SK-N-SH (cell line): ENCODE data around the gene CFAP92. TPM values are rescaled to one million over a fixed set of nuclear protein-coding genes. Genes with fewer than 3 reads are reported as not detected.
A peak's percentile ranks its signal among the peaks of the same experiment; 100 is the strongest.

Experiments
- CTCF ChIA-PET: fragments of 300-600, 350-600 bp; formaldehyde crosslinking; extraction: SDS; loops from one replicate; lab custom pipeline; 2021; lab: Yijun Ruan, JAX
- POLR2A ChIA-PET: fragments of 350-600 bp; sonication (Branson Sonifier 250); formaldehyde crosslinking; extraction: SDS; loops from one replicate; lab custom pipeline; 2020; ENCODE audit warnings: antibody characterized with exemption, inconsistent platforms; lab: Yijun Ruan, JAX
- DNase-seq: peaks from one replicate; pipeline ENCODE4 v3.0.0; 2012
- H2AFZ ChIP-seq: fragments of 200-600 bp; sonication (generic); 2 replicates; pipeline ENCODE4 v1.8.1; 2016; ENCODE audit warnings: antibody characterized with exemption, mild to moderate bottlenecking, low read depth
- H3F3A ChIP-seq: fragments of 200-600 bp; sonication (generic); replicated peaks from 2 replicates; pipeline ENCODE3; 2016; ENCODE audit warnings: antibody characterized with exemption, mild to moderate bottlenecking; ENCODE audit not compliant: insufficient read depth
- H3K27ac ChIP-seq, 2 experiments: fragments of 200-500 bp in 1 of 2; fragments of 200-600 bp in 1 of 2; sonication (Bioruptor generic) in 1 of 2; sonication (generic), shearing (Covaris generic) in 1 of 2; 2 replicates each; pipeline versions ENCODE4 v1.5.1 to v1.6.1; 2014 to 2016; ENCODE audit warnings: low read depth in 2 of 2, inconsistent platforms in 1 of 2, low read length in 1 of 2, mild to moderate bottlenecking in 1 of 2, mixed read lengths in 1 of 2
- H3K27me3 ChIP-seq: fragments of 200-600 bp; sonication (generic), shearing (Covaris generic); 2 replicates; pipeline ENCODE4 v1.6.1; 2016; ENCODE audit warnings: mixed run types; ENCODE audit not compliant: insufficient read depth
- H3K36me3 ChIP-seq, 2 experiments: fragments of 200-500 bp in 1 of 2; fragments of 200-600 bp in 1 of 2; sonication (Bioruptor generic) in 1 of 2; sonication (generic) in 1 of 2; replicated peaks in 1 of 2; 2 replicates each; pipeline versions ENCODE3 to v1.5.1; 2014 to 2016; ENCODE audit warnings: low read length in 1 of 2, mild to moderate bottlenecking in 1 of 2; ENCODE audit not compliant: insufficient read depth in 2 of 2, control insufficient read depth in 1 of 2
- H3K4me1 ChIP-seq, 2 experiments: fragments of 200-500 bp in 1 of 2; fragments of 200-600 bp in 1 of 2; sonication (Bioruptor generic) in 1 of 2; sonication (generic), shearing (Covaris generic) in 1 of 2; 2 replicates each; pipeline versions ENCODE4 v1.5.1 to v1.6.1; 2014 to 2016; ENCODE audit warnings: low read depth in 1 of 2, low read length in 1 of 2, mixed run types in 1 of 2; ENCODE audit not compliant: insufficient read depth in 2 of 2, control insufficient read depth in 1 of 2
- H3K4me2 ChIP-seq: fragments of 200-600 bp; sonication (generic), shearing (Covaris generic); 2 replicates; pipeline ENCODE4 v1.6.1; 2017; ENCODE audit warnings: mixed run types
- H3K4me3 ChIP-seq, 2 experiments: fragments of 200-500 bp in 1 of 2; fragments of 200-600 bp in 1 of 2; sonication (Bioruptor generic) in 1 of 2; sonication (generic), shearing (Covaris generic) in 1 of 2; 2 replicates each; pipeline versions ENCODE4 v1.5.1 to v1.8.1; 2014 to 2016; ENCODE audit warnings: low read depth in 2 of 2, inconsistent platforms in 1 of 2, low read length in 1 of 2, mild to moderate bottlenecking in 1 of 2, mixed read lengths in 1 of 2, moderate library complexity in 1 of 2
- H3K79me2 ChIP-seq: fragments of 200-600 bp; sonication (generic); 2 replicates; pipeline ENCODE4 v1.8.1; 2017; ENCODE audit warnings: mild to moderate bottlenecking; ENCODE audit not compliant: insufficient read depth
- H3K9ac ChIP-seq: fragments of 200-600 bp; sonication (generic); 2 replicates; pipeline ENCODE4 v1.6.1; 2017; ENCODE audit warnings: mixed run types
- H3K9me2 ChIP-seq: fragments of 200-600 bp; sonication (generic); 2 replicates; pipeline ENCODE4 v1.6.1; 2017; ENCODE audit warnings: mixed run types
- H3K9me3 ChIP-seq: fragments of 200-600 bp; sonication (generic); 2 replicates; pipeline ENCODE4 v1.6.1; 2017; ENCODE audit warnings: mixed run types, mild to moderate bottlenecking, moderate library complexity
- H4K20me1 ChIP-seq: fragments of 200-600 bp; sonication (generic); 2 replicates; pipeline ENCODE4 v1.6.1; 2017; ENCODE audit warnings: mild to moderate bottlenecking, mixed run types; ENCODE audit not compliant: insufficient read depth
- CHD2 ChIP-seq: fragments of 150-350 bp; IDR thresholded peaks from 2 replicates; pipeline ENCODE4 v1.6.1; 2018; ENCODE audit warnings: low read length; ENCODE audit not compliant: partially characterized antibody
- EZH2phosphoT487 ChIP-seq: fragments of 200-600 bp; sonication (generic); IDR thresholded peaks from 2 replicates; pipeline ENCODE4 v1.6.1; 2017; ENCODE audit warnings: low read depth, mixed run types, mild to moderate bottlenecking, antibody characterized with exemption, moderate library complexity, borderline replicate concordance
- FOXJ3 ChIP-seq: sonication (generic); formaldehyde crosslinking; IDR thresholded peaks from 2 replicates; pipeline ENCODE4 v1.5.1; 2020; ENCODE audit warnings: mild to moderate bottlenecking, missing genetic modification reagents
- GATA2 ChIP-seq: sonication (generic); formaldehyde crosslinking; IDR thresholded peaks from 2 replicates; pipeline ENCODE4 v1.5.0; 2020; ENCODE audit warnings: mild to moderate bottlenecking, missing genetic modification reagents
- JUND ChIP-seq: IDR thresholded peaks from 2 replicates; pipeline ENCODE4 v1.4.0; 2012
- MXI1 ChIP-seq: IDR thresholded peaks from 2 replicates; pipeline ENCODE4 v1.6.1; 2012; ENCODE audit warnings: mild to moderate bottlenecking, low read depth, low read length, improper control_type of control experiment
- NFIC ChIP-seq: IDR thresholded peaks from 2 replicates; pipeline ENCODE4 v1.4.0; 2012; ENCODE audit warnings: borderline replicate concordance
- RAD21 ChIP-seq: IDR thresholded peaks from 2 replicates; pipeline ENCODE4 v1.6.1; 2012; ENCODE audit warnings: mild to moderate bottlenecking, low read length
- RXRA ChIP-seq: IDR thresholded peaks from 2 replicates; pipeline ENCODE4 v1.4.0; 2012; ENCODE audit warnings: low read depth, mild to moderate bottlenecking, borderline replicate concordance
- SIN3A ChIP-seq: IDR thresholded peaks from 2 replicates; pipeline ENCODE4 v1.6.1; 2012; ENCODE audit warnings: low read depth, mild to moderate bottlenecking, low read length, moderate library complexity, borderline replicate concordance
- TAF1 ChIP-seq: IDR thresholded peaks from 2 replicates; pipeline ENCODE4 v1.6.1; 2012; ENCODE audit warnings: low read depth, mild to moderate bottlenecking, low read length, moderate library complexity, borderline replicate concordance
- TCF12 ChIP-seq: IDR thresholded peaks from 2 replicates; pipeline ENCODE4 v1.4.0; 2012
- YY1 ChIP-seq: IDR thresholded peaks from 2 replicates; pipeline ENCODE4 v1.4.0; 2012; ENCODE audit warnings: low read depth, mild to moderate bottlenecking
- WGBS: methylation state at CpG from one replicate; pipeline ENCODE4 v1.1.6; 2017; ENCODE audit warnings: low lambda C conversion rate; 5-methylcytosine and 5-hydroxymethylcytosine counted together
- polyA plus RNA-seq, 3 experiments: library from polyadenylated mRNA; depleted of rRNA; stranded (reverse); fragments of >200 nt; gene quantifications; 2 replicates each; pipeline ENCODE4 v1.2.3, GENCODE V29; 2012
- TF ChIP-seq, protein P1 (sequence below): IDR thresholded peaks from 2 replicates; pipeline ENCODE4; 2012
- TF ChIP-seq, protein P2 (sequence below): fragments of 150-350 bp; IDR thresholded peaks from 2 replicates; pipeline ENCODE4 v1.6.1; 2017; ENCODE audit warnings: antibody characterized with exemption, low read length, low read depth, borderline replicate concordance
- TF ChIP-seq, protein P3 (sequence below): IDR thresholded peaks from 2 replicates; pipeline ENCODE4 v1.6.1; 2012; ENCODE audit warnings: mild to moderate bottlenecking, low read depth, low read length, moderate library complexity
- TF ChIP-seq, protein P4 (sequence below): fragments of 200-600 bp; sonication (generic); IDR thresholded peaks from 2 replicates; pipeline ENCODE4 v1.6.1; 2017; ENCODE audit warnings: antibody characterized with exemption, mild to moderate bottlenecking, moderate library complexity
- TF ChIP-seq, protein P5 (sequence below): IDR thresholded peaks from 2 replicates; pipeline ENCODE4 v1.4.0; 2012; ENCODE audit warnings: low read depth, borderline replicate concordance

The CFAP92 gene
- polyA plus RNA-seq, 1 of the 3 experiments (the other 2 are of a cell fraction), result not detected

DNA sequence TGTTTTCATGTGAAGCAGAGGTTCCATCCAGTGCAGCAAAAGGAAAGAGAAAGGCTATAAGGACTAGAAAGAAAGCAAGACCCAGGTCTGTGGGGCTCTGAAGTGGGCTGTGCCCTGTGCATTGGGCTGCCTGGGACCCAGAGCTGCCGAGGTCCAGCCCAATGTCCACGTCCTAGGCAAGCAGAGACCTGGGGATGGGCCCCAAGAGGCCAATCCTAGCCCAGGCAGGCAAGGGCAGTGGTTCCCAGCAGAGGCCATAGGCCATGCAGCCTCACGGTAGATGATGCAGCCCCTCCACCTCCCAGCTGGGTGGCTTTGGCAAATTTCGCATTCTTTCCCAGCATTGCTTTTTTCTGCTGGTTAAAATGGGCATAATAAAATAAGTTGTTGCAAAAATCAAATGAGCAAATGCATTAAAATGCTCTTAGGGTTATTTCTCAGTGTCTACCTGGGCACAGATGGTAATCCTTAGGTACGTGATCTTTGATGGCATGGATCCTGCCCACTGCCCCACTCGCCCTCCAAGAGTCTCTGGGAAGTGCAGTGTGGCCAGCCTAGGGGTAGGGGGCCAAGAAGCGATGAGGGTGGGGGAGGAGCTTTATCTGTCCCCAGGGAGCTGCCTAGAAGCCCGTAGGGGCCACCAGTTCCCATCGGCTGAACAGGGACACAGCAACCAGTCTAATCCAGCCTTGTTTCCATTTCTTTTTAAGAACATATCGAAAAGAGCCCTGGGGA is 44.4 kb upstream of the CFAP92 start:
- H3K27ac ChIP-seq, result no peak overlapping the region

DNA sequence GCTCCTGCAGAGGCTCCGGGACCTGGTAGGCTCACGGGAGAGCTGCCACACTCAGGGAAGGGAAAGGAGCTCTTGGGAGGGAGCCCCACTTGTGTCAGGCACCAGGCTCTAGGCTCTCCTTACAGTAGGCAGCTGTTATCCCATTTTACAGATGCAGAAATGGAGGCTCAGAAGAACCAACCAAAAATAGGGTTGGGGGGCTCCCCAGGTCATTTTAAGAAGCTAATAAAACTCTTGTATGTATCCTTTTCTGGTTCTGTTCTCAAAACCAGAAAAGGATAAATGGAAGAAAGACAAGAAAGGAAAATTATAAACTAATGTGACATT is 43.2 kb upstream of the CFAP92 start:
- Histone ChIP-seq H3K79me2 (no peaks in the 10 kb centered on the region), H3K9ac (no peak overlapping the region), H3K36me3 (no peaks in the 10 kb centered on the region), H4K20me1 (no peaks in the 10 kb centered on the region), H3K27me3 (peaks cover 4% of the 10 kb centered on the region; the same call in 1 of the 2 replicates), H3K9me2 (no peaks in the 10 kb centered on the region), H3K4me1 (peaks cover 0 to 15% of the 10 kb centered on the region in 2 experiments; a peak in 1 of 4 replicates), H2AFZ (no peak overlapping the region), H3K27ac (no peak overlapping the region), H3K4me3 (no peak overlapping the region), H3F3A (no peaks in the 10 kb centered on the region), H3K4me2 (no peak overlapping the region), H3K9me3 (no peaks in the 10 kb centered on the region)
- CTCF ChIA-PET, result interaction anchor here (0.7 to 8.6 kb wide), 4 partner anchors 10 to 67 kb away, joined by 4 to 64 read pairs (median 8); no protein-coding TSS in a partner anchor
- POLR2A ChIA-PET, result no interaction called here
- WGBS, result 33% methylated on average over 2 of the region's 2 CpGs
- peak; percentile 6 for DNase-seq
- no peak for TF ChIP-seq GATA2
- no peak for TF ChIP-seq MXI1
- no peak for TF ChIP-seq JUND
- TF ChIP-seq RAD21, result no peak
- no peak for TF ChIP-seq TCF12
- TF ChIP-seq, protein P1, sequence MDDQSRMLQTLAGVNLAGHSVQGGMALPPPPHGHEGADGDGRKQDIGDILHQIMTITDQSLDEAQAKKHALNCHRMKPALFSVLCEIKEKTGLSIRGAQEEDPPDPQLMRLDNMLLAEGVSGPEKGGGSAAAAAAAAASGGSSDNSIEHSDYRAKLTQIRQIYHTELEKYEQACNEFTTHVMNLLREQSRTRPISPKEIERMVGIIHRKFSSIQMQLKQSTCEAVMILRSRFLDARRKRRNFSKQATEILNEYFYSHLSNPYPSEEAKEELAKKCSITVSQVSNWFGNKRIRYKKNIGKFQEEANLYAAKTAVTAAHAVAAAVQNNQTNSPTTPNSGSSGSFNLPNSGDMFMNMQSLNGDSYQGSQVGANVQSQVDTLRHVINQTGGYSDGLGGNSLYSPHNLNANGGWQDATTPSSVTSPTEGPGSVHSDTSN, result no peak
- TF ChIP-seq, protein P2, sequence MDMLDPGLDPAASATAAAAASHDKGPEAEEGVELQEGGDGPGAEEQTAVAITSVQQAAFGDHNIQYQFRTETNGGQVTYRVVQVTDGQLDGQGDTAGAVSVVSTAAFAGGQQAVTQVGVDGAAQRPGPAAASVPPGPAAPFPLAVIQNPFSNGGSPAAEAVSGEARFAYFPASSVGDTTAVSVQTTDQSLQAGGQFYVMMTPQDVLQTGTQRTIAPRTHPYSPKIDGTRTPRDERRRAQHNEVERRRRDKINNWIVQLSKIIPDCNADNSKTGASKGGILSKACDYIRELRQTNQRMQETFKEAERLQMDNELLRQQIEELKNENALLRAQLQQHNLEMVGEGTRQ, result no peak
- no peak for TF ChIP-seq CHD2
- TF ChIP-seq EZH2phosphoT487, result no peak
- TF ChIP-seq, protein P3, sequence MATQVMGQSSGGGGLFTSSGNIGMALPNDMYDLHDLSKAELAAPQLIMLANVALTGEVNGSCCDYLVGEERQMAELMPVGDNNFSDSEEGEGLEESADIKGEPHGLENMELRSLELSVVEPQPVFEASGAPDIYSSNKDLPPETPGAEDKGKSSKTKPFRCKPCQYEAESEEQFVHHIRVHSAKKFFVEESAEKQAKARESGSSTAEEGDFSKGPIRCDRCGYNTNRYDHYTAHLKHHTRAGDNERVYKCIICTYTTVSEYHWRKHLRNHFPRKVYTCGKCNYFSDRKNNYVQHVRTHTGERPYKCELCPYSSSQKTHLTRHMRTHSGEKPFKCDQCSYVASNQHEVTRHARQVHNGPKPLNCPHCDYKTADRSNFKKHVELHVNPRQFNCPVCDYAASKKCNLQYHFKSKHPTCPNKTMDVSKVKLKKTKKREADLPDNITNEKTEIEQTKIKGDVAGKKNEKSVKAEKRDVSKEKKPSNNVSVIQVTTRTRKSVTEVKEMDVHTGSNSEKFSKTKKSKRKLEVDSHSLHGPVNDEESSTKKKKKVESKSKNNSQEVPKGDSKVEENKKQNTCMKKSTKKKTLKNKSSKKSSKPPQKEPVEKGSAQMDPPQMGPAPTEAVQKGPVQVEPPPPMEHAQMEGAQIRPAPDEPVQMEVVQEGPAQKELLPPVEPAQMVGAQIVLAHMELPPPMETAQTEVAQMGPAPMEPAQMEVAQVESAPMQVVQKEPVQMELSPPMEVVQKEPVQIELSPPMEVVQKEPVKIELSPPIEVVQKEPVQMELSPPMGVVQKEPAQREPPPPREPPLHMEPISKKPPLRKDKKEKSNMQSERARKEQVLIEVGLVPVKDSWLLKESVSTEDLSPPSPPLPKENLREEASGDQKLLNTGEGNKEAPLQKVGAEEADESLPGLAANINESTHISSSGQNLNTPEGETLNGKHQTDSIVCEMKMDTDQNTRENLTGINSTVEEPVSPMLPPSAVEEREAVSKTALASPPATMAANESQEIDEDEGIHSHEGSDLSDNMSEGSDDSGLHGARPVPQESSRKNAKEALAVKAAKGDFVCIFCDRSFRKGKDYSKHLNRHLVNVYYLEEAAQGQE, result no peak
- no peak for TF ChIP-seq FOXJ3 (CRISPR knock-in tag)
- no peak for TF ChIP-seq TAF1
- TF ChIP-seq RXRA, result no peak

More for the DNA sequence above, 44.4 kb upstream of the CFAP92 start:
- peak; percentile 23 for DNase-seq
- Histone ChIP-seq H3K79me2 (no peaks in the 10 kb centered on the region), H2AFZ (no peak overlapping the region), H3K27me3 (peaks cover 5% of the 10 kb centered on the region; the same call in 1 of the 2 replicates), H3K4me3 (no peak overlapping the region), H3K4me1 (peaks cover 0 to 15% of the 10 kb centered on the region in 2 experiments; a peak in 1 of 4 replicates), H3K9me3 (no peaks in the 10 kb centered on the region), H3K9me2 (no peaks in the 10 kb centered on the region), H4K20me1 (no peaks in the 10 kb centered on the region), H3K9ac (no peak overlapping the region), H3K4me2 (no peak overlapping the region), H3F3A (no peaks in the 10 kb centered on the region), H3K36me3 (no peaks in the 10 kb centered on the region)
- CTCF ChIA-PET, result interaction anchor here (2.9 to 8.6 kb wide), 3 partner anchors 11 to 68 kb away, joined by 12 to 64 read pairs (median 13); no protein-coding TSS in a partner anchor
- WGBS, result 60% methylated on average over 8 of the region's 10 CpGs
- POLR2A ChIA-PET, result no interaction called here
- TF ChIP-seq, protein P4, sequence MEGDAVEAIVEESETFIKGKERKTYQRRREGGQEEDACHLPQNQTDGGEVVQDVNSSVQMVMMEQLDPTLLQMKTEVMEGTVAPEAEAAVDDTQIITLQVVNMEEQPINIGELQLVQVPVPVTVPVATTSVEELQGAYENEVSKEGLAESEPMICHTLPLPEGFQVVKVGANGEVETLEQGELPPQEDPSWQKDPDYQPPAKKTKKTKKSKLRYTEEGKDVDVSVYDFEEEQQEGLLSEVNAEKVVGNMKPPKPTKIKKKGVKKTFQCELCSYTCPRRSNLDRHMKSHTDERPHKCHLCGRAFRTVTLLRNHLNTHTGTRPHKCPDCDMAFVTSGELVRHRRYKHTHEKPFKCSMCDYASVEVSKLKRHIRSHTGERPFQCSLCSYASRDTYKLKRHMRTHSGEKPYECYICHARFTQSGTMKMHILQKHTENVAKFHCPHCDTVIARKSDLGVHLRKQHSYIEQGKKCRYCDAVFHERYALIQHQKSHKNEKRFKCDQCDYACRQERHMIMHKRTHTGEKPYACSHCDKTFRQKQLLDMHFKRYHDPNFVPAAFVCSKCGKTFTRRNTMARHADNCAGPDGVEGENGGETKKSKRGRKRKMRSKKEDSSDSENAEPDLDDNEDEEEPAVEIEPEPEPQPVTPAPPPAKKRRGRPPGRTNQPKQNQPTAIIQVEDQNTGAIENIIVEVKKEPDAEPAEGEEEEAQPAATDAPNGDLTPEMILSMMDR, result no peak
- TF ChIP-seq, protein P5, sequence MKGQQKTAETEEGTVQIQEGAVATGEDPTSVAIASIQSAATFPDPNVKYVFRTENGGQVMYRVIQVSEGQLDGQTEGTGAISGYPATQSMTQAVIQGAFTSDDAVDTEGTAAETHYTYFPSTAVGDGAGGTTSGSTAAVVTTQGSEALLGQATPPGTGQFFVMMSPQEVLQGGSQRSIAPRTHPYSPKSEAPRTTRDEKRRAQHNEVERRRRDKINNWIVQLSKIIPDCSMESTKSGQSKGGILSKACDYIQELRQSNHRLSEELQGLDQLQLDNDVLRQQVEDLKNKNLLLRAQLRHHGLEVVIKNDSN, result no peak
- TF ChIP-seq TCF12, result no peak
- TF ChIP-seq SIN3A, result no peak
- TF ChIP-seq NFIC, result no peak
- TF ChIP-seq GATA2, result no peak
- no peak for TF ChIP-seq YY1
